ENCODE results near the gene PRPH.
"Not testable (repeated sequence)": the region's sequence is repeated elsewhere in the genome, so short reads cannot be mapped to it uniquely, and the experiment has no call there.

Gene PRPH

DNA sequence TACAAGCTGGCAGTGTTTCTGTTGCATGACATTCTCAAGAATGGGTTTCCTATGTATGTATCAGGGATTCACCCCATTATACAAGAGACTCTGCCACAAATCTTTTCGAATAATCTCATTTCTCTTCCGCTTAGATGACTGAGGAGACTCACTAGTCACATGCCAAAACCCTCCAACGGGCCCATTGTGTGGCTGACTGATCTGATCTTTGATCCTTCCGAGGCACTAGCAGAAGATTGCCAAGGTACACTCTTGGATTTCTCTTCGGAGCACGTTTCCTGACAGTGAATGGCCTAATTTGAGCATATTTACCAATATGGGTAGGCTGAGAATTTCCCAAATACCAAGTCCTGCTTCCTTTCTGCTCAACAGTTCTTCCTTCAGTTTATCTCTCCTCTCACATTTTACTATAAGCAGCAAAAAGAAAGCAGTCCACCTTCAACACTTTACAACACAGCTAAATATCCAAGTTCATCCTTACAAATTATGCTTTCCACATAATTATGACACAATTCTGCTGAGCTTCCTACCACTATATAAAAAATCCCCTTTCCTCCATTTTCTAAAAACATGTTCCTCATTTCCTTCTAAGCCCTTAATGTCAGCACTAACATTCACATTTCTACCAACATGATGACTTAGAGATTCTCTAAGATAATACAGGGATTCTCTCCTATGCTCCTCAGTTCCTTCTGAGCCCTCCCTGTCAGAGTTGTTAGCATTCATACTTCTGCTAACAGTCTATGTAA, 11.0 kb downstream of the PRPH start:
- Histone ChIP-seq H2AFZ (no peak overlapping the region), H3K9me3 (ENCODE audit: control insufficient read depth, low read length) (no peaks in the 10 kb centered on the region), H3K27me3 (ENCODE audit: control insufficient read depth, insufficient read depth, low read length) (no peaks in the 10 kb centered on the region), H3K27ac (no peak overlapping the region), H3K4me3 (ENCODE audit: low read depth, low read length) (no peak overlapping the region), H3K4me1 (no peaks in the 10 kb centered on the region), H3K36me3 (ENCODE audit: control insufficient read depth, insufficient read depth, low read length) (no peaks in the 10 kb centered on the region), H3K9ac (no peak overlapping the region), H3K79me2 (no peaks in the 10 kb centered on the region), H3K4me2 (ENCODE audit: low read length) (no peak overlapping the region)
- TF ChIP-seq, protein P1, sequence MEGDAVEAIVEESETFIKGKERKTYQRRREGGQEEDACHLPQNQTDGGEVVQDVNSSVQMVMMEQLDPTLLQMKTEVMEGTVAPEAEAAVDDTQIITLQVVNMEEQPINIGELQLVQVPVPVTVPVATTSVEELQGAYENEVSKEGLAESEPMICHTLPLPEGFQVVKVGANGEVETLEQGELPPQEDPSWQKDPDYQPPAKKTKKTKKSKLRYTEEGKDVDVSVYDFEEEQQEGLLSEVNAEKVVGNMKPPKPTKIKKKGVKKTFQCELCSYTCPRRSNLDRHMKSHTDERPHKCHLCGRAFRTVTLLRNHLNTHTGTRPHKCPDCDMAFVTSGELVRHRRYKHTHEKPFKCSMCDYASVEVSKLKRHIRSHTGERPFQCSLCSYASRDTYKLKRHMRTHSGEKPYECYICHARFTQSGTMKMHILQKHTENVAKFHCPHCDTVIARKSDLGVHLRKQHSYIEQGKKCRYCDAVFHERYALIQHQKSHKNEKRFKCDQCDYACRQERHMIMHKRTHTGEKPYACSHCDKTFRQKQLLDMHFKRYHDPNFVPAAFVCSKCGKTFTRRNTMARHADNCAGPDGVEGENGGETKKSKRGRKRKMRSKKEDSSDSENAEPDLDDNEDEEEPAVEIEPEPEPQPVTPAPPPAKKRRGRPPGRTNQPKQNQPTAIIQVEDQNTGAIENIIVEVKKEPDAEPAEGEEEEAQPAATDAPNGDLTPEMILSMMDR (IDR thresholded peaks at IDR 0.05) = no peak

DNA sequence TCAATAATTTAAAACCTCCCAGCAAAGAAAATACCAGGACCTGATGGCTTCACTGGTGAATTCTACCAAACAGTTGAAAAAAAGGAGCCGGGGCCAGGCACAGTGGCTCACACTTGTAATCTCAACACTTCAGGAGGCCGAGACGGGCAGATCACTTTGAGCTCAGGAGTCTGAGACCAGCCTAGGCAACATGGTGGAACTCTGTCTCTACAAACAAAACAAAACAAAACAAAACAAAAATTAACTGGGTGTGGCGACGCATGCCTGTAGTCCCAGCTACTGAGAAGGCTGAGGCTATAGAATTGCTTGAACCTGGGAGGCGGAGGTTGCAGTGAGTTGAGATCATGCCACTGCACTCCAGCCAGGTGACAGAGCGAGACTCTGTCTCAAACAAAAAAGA, 14.4 kb downstream of the PRPH start:
- H3K4me3 ChIP-seq (ENCODE audit: low read depth, low read length) = no peak overlapping the region
- no peak overlapping the region for H3K9ac ChIP-seq
- no peaks in the 10 kb centered on the region for H3K4me1 ChIP-seq
- no peaks in the 10 kb centered on the region for H3K79me2 ChIP-seq
- no peaks in the 10 kb centered on the region for H3K36me3 ChIP-seq (ENCODE audit: control insufficient read depth, insufficient read depth, low read length)
- H3K27me3 ChIP-seq (ENCODE audit: control insufficient read depth, insufficient read depth, low read length) = no peaks in the 10 kb centered on the region
- TF ChIP-seq, protein P1 (IDR thresholded peaks at IDR 0.05) = no peak
- H3K4me2 ChIP-seq (ENCODE audit: low read length) = no peak overlapping the region
- H3K9me3 ChIP-seq (ENCODE audit: control insufficient read depth, low read length) = no peaks in the 10 kb centered on the region
- no peak overlapping the region for H3K27ac ChIP-seq
- H2AFZ ChIP-seq = no peak overlapping the region

DNA sequence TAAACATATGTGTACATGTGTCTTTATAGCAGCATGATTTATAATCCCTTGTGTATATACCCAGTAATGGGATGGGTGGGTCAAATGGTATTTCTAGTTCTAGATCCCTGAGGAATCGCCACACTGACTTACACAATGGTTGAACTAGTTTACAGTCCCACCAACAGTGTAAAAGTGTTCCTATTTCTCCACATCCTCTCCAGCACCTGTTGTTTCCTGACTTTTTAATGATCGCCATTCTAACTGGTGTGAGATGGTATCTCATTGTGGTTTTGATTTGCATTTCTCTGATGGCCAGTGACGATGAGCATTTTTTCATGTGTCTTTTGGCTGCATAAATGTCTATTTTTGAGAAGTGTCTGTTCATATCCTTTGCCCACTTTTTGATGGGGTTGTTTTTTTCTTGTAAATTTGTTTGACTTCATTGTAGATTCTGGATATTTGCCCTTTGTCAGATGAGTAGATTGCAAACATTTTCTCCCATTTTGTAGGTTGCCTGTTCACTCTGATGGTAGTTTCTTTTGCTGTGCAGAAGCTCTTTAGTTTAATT, 15.6 kb downstream of the PRPH start:
- not testable (repeated sequence) for H3K27ac ChIP-seq; H2AFZ ChIP-seq; H3K4me2 ChIP-seq (ENCODE audit: low read length); H3K79me2 ChIP-seq; H3K27me3 ChIP-seq (ENCODE audit: control insufficient read depth, insufficient read depth, low read length); H3K9me3 ChIP-seq (ENCODE audit: control insufficient read depth, low read length); H3K4me3 ChIP-seq (ENCODE audit: low read depth, low read length); H3K36me3 ChIP-seq (ENCODE audit: control insufficient read depth, insufficient read depth, low read length); H3K4me1 ChIP-seq; H3K9ac ChIP-seq

DNA sequence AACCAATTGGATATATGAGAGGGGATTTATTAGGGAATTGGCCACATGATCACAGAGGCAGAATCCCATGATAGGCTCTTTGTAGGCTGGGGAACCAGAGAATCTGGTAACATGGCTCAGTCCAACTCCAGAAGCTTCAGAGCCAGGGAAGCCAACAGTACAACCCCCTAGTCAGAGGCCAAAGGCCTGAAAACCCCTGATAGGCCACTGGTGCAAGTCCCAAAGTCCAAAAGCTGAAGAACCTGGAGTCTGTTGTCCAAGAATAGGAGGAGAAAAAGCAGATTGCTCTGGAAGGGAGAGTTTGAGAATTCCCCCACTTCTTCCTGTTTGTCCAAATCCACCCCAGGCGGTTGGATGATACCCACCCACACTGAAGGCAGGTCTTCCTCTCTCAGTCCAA, 19.9 kb downstream of the PRPH start:
- Histone ChIP-seq H3K4me2 (ENCODE audit: low read length) (no peak overlapping the region), H3K9me3 (ENCODE audit: control insufficient read depth, low read length) (no peaks in the 10 kb centered on the region), H3K4me3 (ENCODE audit: low read depth, low read length) (no peak overlapping the region), H2AFZ (no peak overlapping the region), H3K79me2 (no peaks in the 10 kb centered on the region), H3K4me1 (no peaks in the 10 kb centered on the region), H3K27ac (no peak overlapping the region), H3K9ac (no peak overlapping the region), H3K27me3 (ENCODE audit: control insufficient read depth, insufficient read depth, low read length) (no peaks in the 10 kb centered on the region), H3K36me3 (ENCODE audit: control insufficient read depth, insufficient read depth, low read length) (no peaks in the 10 kb centered on the region)
- TF ChIP-seq, protein P1 (IDR thresholded peaks at IDR 0.05) = no peak

DNA sequence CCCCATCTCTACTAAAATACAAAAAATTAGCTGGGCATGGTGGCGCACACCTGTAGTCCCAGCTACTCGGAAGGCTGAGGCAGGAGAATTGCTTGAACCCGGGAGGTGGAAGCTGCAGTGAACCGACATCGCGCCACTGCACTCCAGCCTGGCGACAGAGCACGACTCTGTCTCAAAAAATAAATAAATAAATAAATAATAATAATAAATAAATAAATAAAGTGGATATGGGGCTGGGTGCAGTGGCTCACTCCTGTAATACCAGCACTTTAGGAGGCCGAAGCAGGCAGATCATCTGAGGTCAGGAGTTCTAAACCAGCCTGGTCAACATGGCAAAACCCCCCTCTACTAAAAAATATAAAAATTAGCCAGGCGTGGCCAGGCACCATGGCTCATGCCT, 22.2 kb downstream of the PRPH start:
- H3K4me1 ChIP-seq; H3K4me2 ChIP-seq (ENCODE audit: low read length); H2AFZ ChIP-seq; H3K36me3 ChIP-seq (ENCODE audit: control insufficient read depth, insufficient read depth, low read length); H3K79me2 ChIP-seq; H3K9me3 ChIP-seq (ENCODE audit: control insufficient read depth, low read length); H3K9ac ChIP-seq; H3K4me3 ChIP-seq (ENCODE audit: low read depth, low read length); H3K27me3 ChIP-seq (ENCODE audit: control insufficient read depth, insufficient read depth, low read length); H3K27ac ChIP-seq: not testable (repeated sequence)

DNA sequence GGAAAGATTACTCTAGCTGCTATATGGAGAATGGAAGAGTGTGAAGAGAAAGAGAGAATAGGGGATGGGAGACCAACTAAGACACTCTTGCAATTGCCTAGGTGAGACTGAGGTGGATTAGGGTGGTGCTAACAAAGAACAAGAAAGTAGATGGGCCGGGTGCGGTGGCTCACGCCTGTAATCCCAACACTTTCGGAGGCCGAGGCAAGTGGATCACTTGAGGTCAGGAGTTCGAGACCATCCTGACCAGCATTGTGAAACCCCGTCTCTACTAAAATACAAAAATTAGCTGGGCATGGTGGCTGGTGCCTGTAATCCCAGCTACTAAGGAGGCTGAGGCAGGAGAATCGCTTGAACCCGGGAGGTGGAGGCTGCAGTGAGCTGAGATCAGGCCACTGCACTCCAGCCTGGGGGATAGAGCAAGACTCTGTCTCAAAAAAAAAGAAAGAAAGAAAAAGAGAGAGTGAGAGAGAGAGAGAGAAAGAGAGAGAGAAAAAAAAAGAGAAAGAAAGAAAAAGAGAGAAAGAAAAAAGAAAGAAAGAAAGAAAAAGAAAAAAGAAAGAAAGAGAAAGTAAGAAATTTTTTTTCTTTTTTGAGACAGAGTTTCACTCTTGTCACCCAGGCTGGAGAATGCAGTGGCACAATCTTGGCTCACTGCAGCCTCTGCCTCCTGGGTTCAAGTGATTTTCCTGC, 25.6 kb downstream of the PRPH start:
- H3K36me3 ChIP-seq (ENCODE audit: control insufficient read depth, insufficient read depth, low read length); H3K9ac ChIP-seq; H3K4me2 ChIP-seq (ENCODE audit: low read length); H3K4me3 ChIP-seq (ENCODE audit: low read depth, low read length); H3K9me3 ChIP-seq (ENCODE audit: control insufficient read depth, low read length); H3K27ac ChIP-seq; H3K4me1 ChIP-seq; H3K27me3 ChIP-seq (ENCODE audit: control insufficient read depth, insufficient read depth, low read length); H3K79me2 ChIP-seq: not testable (repeated sequence)
- H2AFZ ChIP-seq = peak overlapping the region; percentile 17
